Right lobe of liver (tissue), 4 donors: ENCODE results near the gene BASP1.
"Not testable (repeated sequence)": the region's sequence is repeated elsewhere in the genome, so short reads cannot be mapped to it uniquely, and the experiment has no call there.

Experiments
- POLR2A ChIP-seq: fragments of 450-650 bp; IDR thresholded peaks from one replicate; pipeline ENCODE4 v1.6.1; 2017; ENCODE audit warnings: antibody characterized with exemption, mild to moderate bottlenecking
- TF ChIP-seq, protein P1 (sequence below), 4 donors: fragments of 200-600 bp in 3 of 4; fragments of 450-650 bp in 1 of 4; IDR thresholded peaks; one replicate each; pipeline versions ENCODE4 v1.5.1 to v1.8.0; 2016 to 2022; ENCODE audit warnings: antibody characterized with exemption in 4 of 4, mild to moderate bottlenecking in 2 of 4
- donor health status: DM: no; HTN: no; CAD: no.
- donor health status: DM: no; HTN: no; CAD: no.
- donor health status: DM: no; HTN: yes; CAD: no.

- TF ChIP-seq POLR2A = not testable (repeated sequence)
- TF ChIP-seq, protein P1, sequence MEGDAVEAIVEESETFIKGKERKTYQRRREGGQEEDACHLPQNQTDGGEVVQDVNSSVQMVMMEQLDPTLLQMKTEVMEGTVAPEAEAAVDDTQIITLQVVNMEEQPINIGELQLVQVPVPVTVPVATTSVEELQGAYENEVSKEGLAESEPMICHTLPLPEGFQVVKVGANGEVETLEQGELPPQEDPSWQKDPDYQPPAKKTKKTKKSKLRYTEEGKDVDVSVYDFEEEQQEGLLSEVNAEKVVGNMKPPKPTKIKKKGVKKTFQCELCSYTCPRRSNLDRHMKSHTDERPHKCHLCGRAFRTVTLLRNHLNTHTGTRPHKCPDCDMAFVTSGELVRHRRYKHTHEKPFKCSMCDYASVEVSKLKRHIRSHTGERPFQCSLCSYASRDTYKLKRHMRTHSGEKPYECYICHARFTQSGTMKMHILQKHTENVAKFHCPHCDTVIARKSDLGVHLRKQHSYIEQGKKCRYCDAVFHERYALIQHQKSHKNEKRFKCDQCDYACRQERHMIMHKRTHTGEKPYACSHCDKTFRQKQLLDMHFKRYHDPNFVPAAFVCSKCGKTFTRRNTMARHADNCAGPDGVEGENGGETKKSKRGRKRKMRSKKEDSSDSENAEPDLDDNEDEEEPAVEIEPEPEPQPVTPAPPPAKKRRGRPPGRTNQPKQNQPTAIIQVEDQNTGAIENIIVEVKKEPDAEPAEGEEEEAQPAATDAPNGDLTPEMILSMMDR (IDR thresholded peaks at IDR 0.05) = not testable (repeated sequence)
These were observed 101.7 kb downstream of the BASP1 start for GRCh38 chr5:17319095-17319494.
